Endothelial cell of umbilical vein (primary cell): ENCODE measurements around the gene P2RX3. TPM values are rescaled to one million over a fixed set of nuclear protein-coding genes. Genes with fewer than 3 reads are reported as not detected.

Experiments used
- BruUV-seq: library from RNA; stranded (reverse); fragments of 400-500 nt; replicated peaks from 2 replicates; lab custom pipeline; 2021; lab: Mats Ljungman, UMichigan
- CTCF ChIA-PET: fragments of 300-600, 350-600 bp; sonication (Branson Sonifier 250); formaldehyde crosslinking; loops from one replicate; lab custom pipeline; 2021; ENCODE audit warnings: antibody characterized with exemption, inconsistent platforms; lab: Charles Lee
- POLR2A ChIA-PET: fragments of 300-600, 350-600 bp; sonication (Branson Sonifier 250); formaldehyde crosslinking; loops from one replicate; lab custom pipeline; 2021; ENCODE audit warnings: antibody characterized with exemption, inconsistent platforms; lab: Charles Lee
- DNase-seq: peaks from one replicate; pipeline ENCODE4 v3.0.0-alpha.2; 2011; ENCODE audit warnings: low read depth, low spot score
- FAIRE-seq: peaks from 2 replicates; lab custom pipeline; 2011; peaks lifted over from hg19 to GRCh38; lab: Jason Lieb, UNC
- H2AFZ ChIP-seq: 2 replicates; pipeline ENCODE4 v1.6.0; 2012; ENCODE audit warnings: low read depth, low read length, control low read depth, inconsistent platforms
- H3K27ac ChIP-seq: 2 replicates; pipeline ENCODE4 v1.5.1; 2011; ENCODE audit warnings: low read depth, mild to moderate bottlenecking, control low read depth, low read length, moderate library complexity; ENCODE audit not compliant: insufficient read depth
- H3K27me3 ChIP-seq, 2 experiments: 2 replicates each; pipeline versions ENCODE4 v1.6.0 to v1.6.1; 2011; ENCODE audit warnings: low read length in 2 of 2, mixed read lengths in 1 of 2; ENCODE audit not compliant: control insufficient read depth in 2 of 2, insufficient read depth in 2 of 2
- H3K36me3 ChIP-seq, 2 experiments: 2 replicates in 1 of 2; 3 replicates in 1 of 2; pipeline ENCODE4 v1.5.1; 2011; ENCODE audit warnings: low read length in 2 of 2, mild to moderate bottlenecking in 1 of 2, moderate library complexity in 1 of 2; ENCODE audit not compliant: control insufficient read depth in 2 of 2, insufficient read depth in 2 of 2; ENCODE audit errors: extremely low read depth in 1 of 2
- H3K4me1 ChIP-seq: 3 replicates; pipeline ENCODE4 v1.5.1; 2011; ENCODE audit warnings: mild to moderate bottlenecking, low read length; ENCODE audit not compliant: control insufficient read depth, insufficient read depth; ENCODE audit errors: extremely low read depth
- H3K4me2 ChIP-seq: 2 replicates; pipeline ENCODE4 v1.6.1; 2011; ENCODE audit warnings: low read length, control low read depth, mixed read lengths; ENCODE audit not compliant: insufficient read depth
- H3K4me3 ChIP-seq, 3 experiments: fragments of 200-600 bp in 1 of 3; sonication (generic), shearing (Covaris generic) in 1 of 3; replicated peaks in 1 of 3; 2 replicates each; pipeline ENCODE4 v1.5.1; 2011 to 2016; ENCODE audit warnings: control low read depth in 3 of 3, low read length in 3 of 3, mild to moderate bottlenecking in 2 of 3, inconsistent platforms in 1 of 3, low read depth in 1 of 3, moderate library complexity in 1 of 3; ENCODE audit not compliant: insufficient read depth in 1 of 3
- H3K79me2 ChIP-seq: 2 replicates; pipeline ENCODE4 v1.6.0; 2012; ENCODE audit warnings: low read length, inconsistent platforms; ENCODE audit not compliant: control insufficient read depth, insufficient read depth
- H3K9ac ChIP-seq: replicated peaks from 2 replicates; pipeline ENCODE3; 2011; ENCODE audit warnings: low read length, control low read depth; ENCODE audit not compliant: insufficient read depth; ENCODE audit errors: extremely low read depth
- H3K9me1 ChIP-seq: replicated peaks from 3 replicates; pipeline ENCODE4 v1.6.0; 2011; ENCODE audit warnings: mild to moderate bottlenecking, low read length; ENCODE audit not compliant: control insufficient read depth, insufficient read depth; ENCODE audit errors: extremely low read depth
- H3K9me3 ChIP-seq: replicated peaks from 2 replicates; pipeline ENCODE4 v1.5.1; 2012; ENCODE audit warnings: low read length, inconsistent platforms; ENCODE audit not compliant: control insufficient read depth, insufficient read depth
- H4K20me1 ChIP-seq: replicated peaks from 2 replicates; pipeline ENCODE3; 2011; ENCODE audit warnings: mild to moderate bottlenecking, low read length; ENCODE audit not compliant: control insufficient read depth, insufficient read depth; ENCODE audit errors: extremely low read depth
- EZH2 ChIP-seq: IDR thresholded peaks from 2 replicates; pipeline ENCODE4 v1.6.1; 2012; ENCODE audit warnings: borderline replicate concordance, low read depth, mild to moderate bottlenecking, moderate library complexity, low read length, inconsistent platforms; ENCODE audit not compliant: severe bottlenecking
- JUN ChIP-seq: IDR thresholded peaks from 2 replicates; pipeline ENCODE4 v1.6.1; 2011; ENCODE audit warnings: borderline replicate concordance, low read depth; ENCODE audit not compliant: insufficient read length, insufficient read depth
- MYC ChIP-seq: IDR thresholded peaks from one replicate; pipeline ENCODE4 v1.6.1; 2011; ENCODE audit warnings: mild to moderate bottlenecking, low read depth, low read length
- dilution Hi-C: fragments of 300-500 bp; cut with MboI; formaldehyde crosslinking; loops from one replicate; pipeline ENCODE4 v1.15.0; 2019; ENCODE audit warnings: low sequenced_read_pairs; ENCODE audit not compliant: extremely low pct_ligation_motif_present
- intact Hi-C: fragments of 100-400 bp; cut with micrococcal nuclease; formaldehyde crosslinking; loops from one replicate; pipeline ENCODE4 v1.10.0; 2022
- polyA plus RNA-seq, 4 experiments: library from polyadenylated mRNA; depleted of rRNA in 3 of 4; stranded (reverse) in 3 of 4; unstranded in 1 of 4; fragments of >200 nt; gene quantifications; 2 replicates each; pipeline versions ENCODE4 v1.2.1 to v1.2.3, GENCODE V29; 2011 to 2012; ENCODE audit warnings: missing spikeins in 1 of 4
- total RNA-seq: library from RNA; stranded (reverse); gene quantifications from 2 replicates; pipeline ENCODE4 v1.2.3, GENCODE V29; 2021

The P2RX3 gene
- total and polyA plus RNA-seq, 2 donors (not counting 3 experiments of a cell fraction or from before 2014, with no cell fraction given), result not detected

DNA sequence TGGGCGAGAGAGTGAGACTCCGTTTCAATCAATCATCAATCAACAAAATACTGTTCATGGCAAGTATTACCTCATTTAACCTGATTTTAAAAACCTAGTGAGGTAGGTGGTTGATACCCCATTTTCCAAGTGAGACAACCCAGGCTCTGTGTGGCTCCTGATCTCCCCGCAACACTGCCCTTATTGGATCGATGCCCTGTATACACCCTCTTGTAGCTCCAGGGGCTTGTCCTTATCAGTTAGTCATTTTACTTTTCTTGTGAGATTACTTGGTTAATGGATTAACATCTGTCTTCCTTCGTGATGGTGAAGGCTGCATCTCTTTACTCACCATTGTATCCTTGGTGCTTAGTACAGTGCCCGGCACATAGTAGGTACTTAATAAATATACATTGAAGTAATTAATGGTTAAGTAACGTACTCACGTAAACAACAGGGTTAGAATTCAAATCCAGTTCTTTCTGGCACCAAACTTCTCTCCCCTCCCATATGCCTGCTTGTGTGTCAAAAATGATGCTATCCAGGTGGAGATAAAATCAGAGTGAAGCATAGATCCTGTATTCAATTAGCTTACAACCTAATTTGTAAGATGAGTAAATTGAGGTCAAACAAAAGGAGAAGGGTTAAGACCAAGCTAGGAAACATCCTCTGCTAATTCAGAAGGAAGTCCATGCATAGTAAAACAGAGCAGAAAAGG, 54.1 kb downstream of the P2RX3 start:
- H2AFZ ChIP-seq, result no peak overlapping the region
- H3K9me3 ChIP-seq, result no peaks in the 10 kb centered on the region
- H3K27ac ChIP-seq, result no peak overlapping the region
- dilution Hi-C loops (no loop called here), intact Hi-C loops (no loop called here)
- no peak overlapping the region for H3K4me2 ChIP-seq
- ChIA-PET POLR2A (no interaction called here), CTCF (interaction anchor here (1.0 to 1.1 kb wide), 2 partner anchors 19 to 67 kb away, joined by 3 to 4 read pairs; no protein-coding TSS in a partner anchor)
- H3K4me1 ChIP-seq, result no peaks in the 10 kb centered on the region
- FAIRE-seq (no peak), DNase-seq (no peak)
- TF ChIP-seq MYC, result no peak
- H3K4me3 ChIP-seq, result no peak overlapping the region
- H3K79me2 ChIP-seq, result no peaks in the 10 kb centered on the region
- no peak overlapping the region for H3K9ac ChIP-seq
- no peaks in the 10 kb centered on the region for H4K20me1 ChIP-seq
- no peaks in the 10 kb centered on the region for H3K9me1 ChIP-seq
- no peaks in the 10 kb centered on the region for H3K36me3 ChIP-seq
- BruUV-seq, result no TSS peak
- H3K27me3 ChIP-seq, result peaks cover 5 to 6% of the 10 kb centered on the region in 2 experiments

- Histone ChIP-seq H3K4me2 (no peak overlapping the region), H3K27ac (no peak overlapping the region), H3K79me2 (no peaks in the 10 kb centered on the region), H4K20me1 (no peaks in the 10 kb centered on the region), H3K36me3 (no peaks in the 10 kb centered on the region), H3K4me3 (no peak overlapping the region), H3K9ac (no peak overlapping the region), H2AFZ (no peak overlapping the region), H3K9me1 (no peaks in the 10 kb centered on the region), H3K27me3 (peaks cover 5 to 10% of the 10 kb centered on the region in 2 experiments), H3K4me1 (no peaks in the 10 kb centered on the region), H3K9me3 (no peaks in the 10 kb centered on the region)
- TF ChIP-seq EZH2 (no peak), JUN (no peak)
- intact Hi-C loops, result no loop called here
- FAIRE-seq, result no peak
- CTCF ChIA-PET, result interaction anchor here (1.1 kb wide), 2 partner anchors 19 to 65 kb away, joined by 4 to 5 read pairs; no protein-coding TSS in a partner anchor
- no peak for DNase-seq
- BruUV-seq, result no TSS peak
- POLR2A ChIA-PET, result no interaction called here
- dilution Hi-C loops, result no loop called here
Observed at GRCh38 chr11:57392763-57393105, 54.6 kb downstream of the P2RX3 start.
